Measurements from ENCODE around the gene ZFAND3. TPM values are rescaled to one million over a fixed set of nuclear protein-coding genes. Genes with fewer than 3 reads are reported as not detected.

Gene ZFAND3
- total RNA-seq, 2 donors from 2014 or later, result 53.8 to 69.3 TPM

GRCh38 chr6:38176797-38177751 is 357.5 kb downstream of the ZFAND3 start:
- DNase-seq (ENCODE audit: low spot score), result peak; percentile 68

GRCh38 chr6:38177882-38178583 is 358.5 kb downstream of the ZFAND3 start:
- DNase-seq (ENCODE audit: low spot score), result peak; percentile 60
- intact Hi-C loops (cut with DNase I), result no loop called here

More at GRCh38 chr6:38176797-38177751, 357.5 kb downstream of the ZFAND3 start:
- intact Hi-C loops (cut with DNase I), result no loop called here

- intact Hi-C loops (cut with DNase I), result no loop called here
- no peak for DNase-seq (ENCODE audit: low spot score)
Measured at GRCh38 chr6:38178584-38178886, 359.0 kb downstream of the ZFAND3 start.

- peak; percentile 53 for DNase-seq (ENCODE audit: low spot score)
- intact Hi-C loops (cut with DNase I), result no loop called here
Measured at GRCh38 chr6:38179300-38179699, 359.8 kb downstream of the ZFAND3 start.

GRCh38 chr6:38179794-38180430 is 360.4 kb downstream of the ZFAND3 start:
- intact Hi-C loops (cut with DNase I), result no loop called here
- peak; percentile 60 for DNase-seq (ENCODE audit: low spot score)

- intact Hi-C loops (cut with DNase I), result no loop called here
- DNase-seq (ENCODE audit: low spot score), result peak; percentile 7
Measured at GRCh38 chr6:38180586-38180985, 361.1 kb downstream of the ZFAND3 start.

GRCh38 chr6:38182426-38182825 is 362.9 kb downstream of the ZFAND3 start:
- intact Hi-C loops (cut with DNase I), result no loop called here
- peak; percentile 60 for DNase-seq (ENCODE audit: low spot score)

GRCh38 chr6:38183856-38184584 is 364.5 kb downstream of the ZFAND3 start:
- DNase-seq (ENCODE audit: low spot score), result peak; percentile 51
- intact Hi-C loops (cut with DNase I), result no loop called here

- DNase-seq (ENCODE audit: low spot score), result peak; percentile 48
Measured at GRCh38 chr6:38184585-38185080, 365.1 kb downstream of the ZFAND3 start.

GRCh38 chr6:38185244-38185643 is 365.7 kb downstream of the ZFAND3 start:
- intact Hi-C loops (cut with DNase I), result no loop called here
- DNase-seq (ENCODE audit: low spot score), result peak; percentile 17

More at GRCh38 chr6:38184585-38185080, 365.1 kb downstream of the ZFAND3 start:
- intact Hi-C loops (cut with DNase I), result no loop called here

- DNase-seq (ENCODE audit: low spot score), result peak; percentile 38
- intact Hi-C loops (cut with DNase I), result no loop called here
Measured at GRCh38 chr6:38185752-38186151, 366.2 kb downstream of the ZFAND3 start.

- DNase-seq (ENCODE audit: low spot score), result peak; percentile 31
- intact Hi-C loops (cut with DNase I), result no loop called here
Measured at GRCh38 chr6:38187325-38187724, 367.8 kb downstream of the ZFAND3 start.

- intact Hi-C loops (cut with DNase I), result no loop called here
- peak; percentile 69 for DNase-seq (ENCODE audit: low spot score)
Measured at GRCh38 chr6:38187811-38188590, 368.5 kb downstream of the ZFAND3 start.

GRCh38 chr6:38188677-38189335 is 369.3 kb downstream of the ZFAND3 start:
- intact Hi-C loops (cut with DNase I), result no loop called here
- peak; percentile 43 for DNase-seq (ENCODE audit: low spot score)

- peak; percentile 50 for DNase-seq (ENCODE audit: low spot score)
- intact Hi-C loops (cut with DNase I), result no loop called here
Measured at GRCh38 chr6:38191418-38191817, 371.9 kb downstream of the ZFAND3 start.

- intact Hi-C loops (cut with DNase I), result no loop called here
- DNase-seq (ENCODE audit: low spot score), result peak; percentile 50
Measured at GRCh38 chr6:38192011-38192410, 372.5 kb downstream of the ZFAND3 start.

- DNase-seq (ENCODE audit: low spot score), result peak; percentile 18
- intact Hi-C loops (cut with DNase I), result no loop called here
Measured at GRCh38 chr6:38192487-38192886, 373.0 kb downstream of the ZFAND3 start.

GRCh38 chr6:38193051-38193450 is 373.5 kb downstream of the ZFAND3 start:
- intact Hi-C loops (cut with DNase I), result no loop called here
- DNase-seq (ENCODE audit: low spot score), result peak; percentile 29

All from posterior vena cava (tissue), 2 donors.